Testis (tissue), 5 donors: ENCODE results near the gene DCK. TPM values are rescaled to one million over a fixed set of nuclear protein-coding genes. Genes with fewer than 3 reads are reported as not detected.

Experiments used
- DNase-seq: peaks from one replicate; pipeline ENCODE4 v3.0.0-alpha.2; 2019
- H3K27ac ChIP-seq, 2 donors: fragments of 200-600 bp; sonication (generic); one replicate each; pipeline ENCODE4 v1.5.1; 2019
- H3K27me3 ChIP-seq: fragments of 200-600 bp; sonication (generic); one replicate; pipeline ENCODE4 v1.5.1; 2019
- H3K36me3 ChIP-seq: fragments of 200-600 bp; sonication (generic); one replicate; pipeline ENCODE4 v1.5.1; 2017; ENCODE audit warnings: low read depth; ENCODE audit errors: missing control alignments
- H3K4me1 ChIP-seq: fragments of 200-600 bp; sonication (generic); one replicate; pipeline ENCODE4 v1.5.1; 2019
- H3K4me3 ChIP-seq, 2 donors: fragments of 200-600 bp; sonication (generic); one replicate each; pipeline ENCODE4 v1.5.1; 2017 to 2019
- H3K9me3 ChIP-seq: fragments of 200-600 bp; sonication (generic); one replicate; pipeline ENCODE4 v1.5.1; 2017
- POLR2A ChIP-seq: fragments of 450-650 bp; IDR thresholded peaks from one replicate; pipeline ENCODE4 v1.6.1; 2017; ENCODE audit warnings: antibody characterized with exemption, mild to moderate bottlenecking, moderate library complexity
- WGBS, 2 donors: methylation state at CpG; one replicate each; pipeline ENCODE4 v1.1.5; 2018; 5-methylcytosine and 5-hydroxymethylcytosine counted together
- intact Hi-C: fragments of 100-400 bp; cut with DNase I; formaldehyde crosslinking; loops from one replicate; pipeline ENCODE4 v1.15.1; 2023; ENCODE audit warnings: low total_unique reads
- long read RNA-seq, 2 donors: transcript quantifications; one replicate each; lab custom pipeline, GENCODE V29; 2026
- polyA plus RNA-seq: library from polyadenylated mRNA; stranded (reverse); fragments of 350-450 nt; fragmentation: Illumina TruSeq; extraction: RNeasy Lipid Tissue Mini Kit (QIAGEN cat#74804); gene quantifications from one replicate; pipeline ENCODE4 v1.2.3, GENCODE V29; 2014; ENCODE audit warnings: low read depth, low replicate concordance; ENCODE audit not compliant: insufficient read depth
- total RNA-seq, 2 donors: library from RNA; depleted of rRNA; stranded (reverse); fragments of >200 nt; gene quantifications; one replicate each; pipeline ENCODE4 v1.2.3, GENCODE V29; 2016
- TF ChIP-seq, protein P1 (sequence below), 3 experiments: fragments of 450-650 bp in 2 of 3; fragments of 200-600 bp in 1 of 3; sonication (generic) in 1 of 3; IDR thresholded peaks; one replicate each; pipeline ENCODE4 v1.5.1; 2016 to 2019; ENCODE audit warnings: antibody characterized with exemption in 3 of 3, mild to moderate bottlenecking in 2 of 3, moderate library complexity in 1 of 3

Gene DCK
- 10 to 100 TPM; 12.8 to 14.6 TPM for total RNA-seq
- 13.0 TPM for polyA plus RNA-seq
- long read RNA-seq, donor 1, transcript DCK-201 (7 exons, 2,716 nt): major isoform, 15 of 17 reads
- long read RNA-seq, donor 1, partial matches to known transcripts: 0 of 17 reads
- long read RNA-seq, donor 1, other reads (novel, unspliced or antisense): 0 of 17 reads
- long read RNA-seq, donor 2, transcript DCK-201 (7 exons, 2,716 nt): major isoform, 8 of 9 reads
- long read RNA-seq, donor 2, partial matches to known transcripts: 0 of 9 reads
- long read RNA-seq, donor 2, other reads (novel, unspliced or antisense): 0 of 9 reads

DNA sequence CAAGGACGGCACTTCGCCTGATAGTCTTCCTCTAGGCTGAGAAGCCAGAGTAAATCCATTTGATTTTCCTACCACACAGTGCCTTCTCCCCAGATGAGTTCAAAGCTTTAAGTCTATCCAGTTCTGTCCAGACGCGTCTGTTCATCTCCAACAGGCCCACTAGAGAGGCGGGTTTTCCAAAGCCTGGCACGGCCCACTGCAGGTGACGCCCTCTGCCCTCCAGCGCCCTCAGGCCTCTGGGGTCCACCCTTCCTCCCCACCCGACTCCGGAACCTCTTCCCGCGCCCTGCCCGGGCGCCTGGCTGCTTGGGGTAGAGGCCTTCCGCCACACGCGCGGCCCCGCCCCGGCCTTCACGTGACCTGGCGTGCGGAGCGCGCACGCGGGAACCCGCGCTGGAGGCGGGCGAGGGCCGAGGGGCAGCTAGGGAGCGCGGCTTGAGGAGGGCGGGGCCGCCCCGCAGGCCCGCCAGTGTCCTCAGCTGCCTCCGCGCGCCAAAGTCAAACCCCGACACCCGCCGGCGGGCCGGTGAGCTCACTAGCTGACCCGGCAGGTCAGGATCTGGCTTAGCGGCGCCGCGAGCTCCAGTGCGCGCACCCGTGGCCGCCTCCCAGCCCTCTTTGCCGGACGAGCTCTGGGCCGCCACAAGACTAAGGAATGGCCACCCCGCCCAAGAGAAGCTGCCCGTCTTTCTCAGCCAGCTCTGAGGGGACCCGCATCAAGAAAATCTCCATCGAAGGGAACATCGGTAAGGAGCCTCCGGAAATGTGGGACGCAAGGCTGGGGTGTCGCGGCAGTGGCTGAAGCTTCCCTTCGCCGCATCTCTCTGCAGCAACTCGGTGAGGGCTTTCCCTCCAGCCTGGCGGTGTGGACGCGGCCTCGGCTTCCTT, at the start of gene DCK:
DCK (plus strand) TSS at position 469 of the 888 bp plus-strand sequence; CDS start at position 656, 187 bp downstream.
- intact Hi-C loops: no loop called here
- Histone ChIP-seq H3K36me3 (no peaks in the 10 kb centered on the region), H3K9me3 (no peaks in the 10 kb centered on the region), H3K27ac (peak within 1 kb of the TSS; percentile 82 to 88), H3K4me3 (peak within 1 kb of the TSS; percentile 70 to 86), H3K27me3 (no peaks in the 10 kb centered on the region), H3K4me1 (peaks cover 3% of the 10 kb centered on the region)
- WGBS, 2 donors: 0% methylated on average over 16 to 52 of the region's 74 CpGs
- peak; percentile 93 for DNase-seq
- TF ChIP-seq, protein P1, sequence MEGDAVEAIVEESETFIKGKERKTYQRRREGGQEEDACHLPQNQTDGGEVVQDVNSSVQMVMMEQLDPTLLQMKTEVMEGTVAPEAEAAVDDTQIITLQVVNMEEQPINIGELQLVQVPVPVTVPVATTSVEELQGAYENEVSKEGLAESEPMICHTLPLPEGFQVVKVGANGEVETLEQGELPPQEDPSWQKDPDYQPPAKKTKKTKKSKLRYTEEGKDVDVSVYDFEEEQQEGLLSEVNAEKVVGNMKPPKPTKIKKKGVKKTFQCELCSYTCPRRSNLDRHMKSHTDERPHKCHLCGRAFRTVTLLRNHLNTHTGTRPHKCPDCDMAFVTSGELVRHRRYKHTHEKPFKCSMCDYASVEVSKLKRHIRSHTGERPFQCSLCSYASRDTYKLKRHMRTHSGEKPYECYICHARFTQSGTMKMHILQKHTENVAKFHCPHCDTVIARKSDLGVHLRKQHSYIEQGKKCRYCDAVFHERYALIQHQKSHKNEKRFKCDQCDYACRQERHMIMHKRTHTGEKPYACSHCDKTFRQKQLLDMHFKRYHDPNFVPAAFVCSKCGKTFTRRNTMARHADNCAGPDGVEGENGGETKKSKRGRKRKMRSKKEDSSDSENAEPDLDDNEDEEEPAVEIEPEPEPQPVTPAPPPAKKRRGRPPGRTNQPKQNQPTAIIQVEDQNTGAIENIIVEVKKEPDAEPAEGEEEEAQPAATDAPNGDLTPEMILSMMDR (IDR thresholded peaks at IDR 0.05): no peak
- no peak for TF ChIP-seq POLR2A

GRCh38 chr4:70945046-70945445, 48.4 kb upstream of the DCK start:
- H3K4me1 ChIP-seq: no peaks in the 10 kb centered on the region
- TF ChIP-seq, protein P1 (IDR thresholded peaks at IDR 0.05): no peak
- TF ChIP-seq POLR2A: no peak
- H3K27ac ChIP-seq: no peak overlapping the region
- intact Hi-C loops: no loop called here
- 52 to 54% methylated on average over 3 of the region's 3 CpGs for WGBS, 2 donors
- no peaks in the 10 kb centered on the region for H3K36me3 ChIP-seq
- H3K27me3 ChIP-seq: no peaks in the 10 kb centered on the region
- no peaks in the 10 kb centered on the region for H3K9me3 ChIP-seq
- DNase-seq: no peak
- no peak overlapping the region for H3K4me3 ChIP-seq

- Histone ChIP-seq H3K4me3 (no peak overlapping the region), H3K9me3 (no peaks in the 10 kb centered on the region), H3K36me3 (no peaks in the 10 kb centered on the region), H3K27me3 (no peaks in the 10 kb centered on the region), H3K27ac (no peak overlapping the region), H3K4me1 (no peaks in the 10 kb centered on the region)
- 75 to 85% methylated on average over 3 of the region's 3 CpGs for WGBS, 2 donors
- intact Hi-C loops: no loop called here
- no peak for DNase-seq
- no peak for TF ChIP-seq POLR2A
- TF ChIP-seq, protein P1 (IDR thresholded peaks at IDR 0.05): no peak
These were observed 47.9 kb upstream of the DCK start for GRCh38 chr4:70945452-70946055.

DNA sequence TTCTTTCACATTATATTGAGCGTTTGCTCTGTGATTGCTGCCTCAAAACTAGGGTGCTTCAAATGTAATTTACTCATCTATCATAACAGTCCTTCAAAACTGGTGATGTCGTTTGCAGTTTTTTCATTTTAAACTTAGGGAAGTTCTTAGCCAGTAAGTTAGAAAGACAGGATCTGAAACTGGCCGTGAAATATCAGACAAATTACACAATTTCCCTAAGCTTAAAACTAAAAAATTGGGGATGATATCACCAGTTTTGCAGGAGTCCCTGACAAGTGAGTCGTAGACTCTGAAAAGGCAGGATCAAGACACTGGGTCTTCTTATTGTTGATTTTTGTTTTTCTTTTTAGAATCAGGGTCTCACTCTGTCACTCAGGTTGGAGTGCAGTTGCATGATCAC, 46.5 kb upstream of the DCK start:
- 86 to 90% methylated on average over 4 of the region's 4 CpGs for WGBS, 2 donors
- Histone ChIP-seq H3K9me3 (no peaks in the 10 kb centered on the region), H3K4me1 (no peaks in the 10 kb centered on the region), H3K36me3 (no peaks in the 10 kb centered on the region), H3K27ac (no peak overlapping the region), H3K4me3 (no peak overlapping the region), H3K27me3 (no peaks in the 10 kb centered on the region)
- intact Hi-C loops: no loop called here
- DNase-seq: no peak
- TF ChIP-seq POLR2A: no peak
- TF ChIP-seq, protein P1 (IDR thresholded peaks at IDR 0.05): no peak
